Neutrophil (primary cell): ENCODE data around the gene C9.
A peak's percentile ranks its signal among the peaks of the same experiment; 100 is the strongest.

Experiments
- H3K27ac ChIP-seq: fragments of 200-600 bp; sonication (generic); 2 replicates; pipeline ENCODE4 v1.5.1; 2016; ENCODE audit warnings: mild to moderate bottlenecking, moderate library complexity
- H3K27me3 ChIP-seq: fragments of 200-600 bp; sonication (generic); 2 replicates; pipeline ENCODE4 v1.6.0; 2016; ENCODE audit warnings: mild to moderate bottlenecking
- H3K36me3 ChIP-seq: fragments of 200-600 bp; sonication (generic); 2 replicates; pipeline ENCODE4 v1.5.1; 2017
- H3K4me1 ChIP-seq, 2 experiments: fragments of 200-600 bp in 1 of 2; sonication (generic) in 1 of 2; 1 replicate in 1 of 2; 2 replicates in 1 of 2; pipeline versions ENCODE4 v1.5.1 to v1.6.1; 2013 to 2016; ENCODE audit warnings: low read depth in 1 of 2, low read length in 1 of 2, mild to moderate bottlenecking in 1 of 2, moderate library complexity in 1 of 2; ENCODE audit not compliant: control insufficient read depth in 1 of 2, insufficient read depth in 1 of 2
- H3K4me3 ChIP-seq, 2 experiments: fragments of 200-600 bp in 1 of 2; sonication (generic) in 1 of 2; 1 replicate in 1 of 2; 2 replicates in 1 of 2; pipeline ENCODE4 v1.5.1; 2013 to 2016; ENCODE audit warnings: low read depth in 1 of 2, low read length in 1 of 2, mild to moderate bottlenecking in 1 of 2, moderate library complexity in 1 of 2
- H3K9me3 ChIP-seq: fragments of 200-600 bp; sonication (generic); 2 replicates; pipeline ENCODE4 v1.5.1; 2016
- CTCF ChIP-seq: fragments of 200-600 bp; sonication (generic); IDR thresholded peaks from 2 replicates; pipeline ENCODE4 v1.5.1; 2016; ENCODE audit warnings: antibody characterized with exemption

The C9 gene

GRCh38 chr5:39253196-39253595 lies 111.1 kb downstream of the C9 start:
- Histone ChIP-seq H3K4me3 (no peak overlapping the region), H3K36me3 (no peaks in the 10 kb centered on the region), H3K4me1 (peaks cover 62% of the 10 kb centered on the region in 2 experiments), H3K27ac (peak overlapping the region; percentile 83), H3K27me3 (no peaks in the 10 kb centered on the region), H3K9me3 (peaks cover 7% of the 10 kb centered on the region)
- no peak for TF ChIP-seq CTCF

GRCh38 chr5:39249564-39250274 lies 114.6 kb downstream of the C9 start:
- Histone ChIP-seq H3K27ac (peak overlapping the region; percentile 54), H3K4me3 (no peak overlapping the region), H3K27me3 (no peaks in the 10 kb centered on the region), H3K36me3 (no peaks in the 10 kb centered on the region), H3K9me3 (peaks cover 7% of the 10 kb centered on the region), H3K4me1 (peaks cover 27% of the 10 kb centered on the region in 2 experiments)
- TF ChIP-seq CTCF: no peak

GRCh38 chr5:39249069-39249468 lies 115.2 kb downstream of the C9 start:
- TF ChIP-seq CTCF: no peak
- H3K36me3 ChIP-seq: no peaks in the 10 kb centered on the region
- peaks cover 20 to 21% of the 10 kb centered on the region in 2 experiments for H3K4me1 ChIP-seq
- no peak overlapping the region for H3K4me3 ChIP-seq
- H3K9me3 ChIP-seq: peaks cover 7% of the 10 kb centered on the region
- no peaks in the 10 kb centered on the region for H3K27me3 ChIP-seq
- no peak overlapping the region for H3K27ac ChIP-seq

GRCh38 chr5:39240750-39241149 lies 123.5 kb downstream of the C9 start:
- no peaks in the 10 kb centered on the region for H3K27me3 ChIP-seq
- peaks cover 27 to 49% of the 10 kb centered on the region in 2 experiments for H3K4me1 ChIP-seq
- peak overlapping the region; percentile 87 for H3K27ac ChIP-seq
- no peaks in the 10 kb centered on the region for H3K9me3 ChIP-seq
- no peaks in the 10 kb centered on the region for H3K36me3 ChIP-seq
- no peak overlapping the region for H3K4me3 ChIP-seq
- no peak for TF ChIP-seq CTCF

GRCh38 chr5:39238366-39239105 lies 125.8 kb downstream of the C9 start:
- peak overlapping the region; percentile 87 for H3K27ac ChIP-seq
- peaks cover 27 to 49% of the 10 kb centered on the region in 2 experiments for H3K4me1 ChIP-seq

More at GRCh38 chr5:39238366-39239105, 125.8 kb downstream of the C9 start:
- no peaks in the 10 kb centered on the region for H3K36me3 ChIP-seq
- H3K9me3 ChIP-seq: no peaks in the 10 kb centered on the region
- no peaks in the 10 kb centered on the region for H3K27me3 ChIP-seq
- H3K4me3 ChIP-seq: peak overlapping the region; percentile 3 to 7
- no peak for TF ChIP-seq CTCF
